ENCODE measurements around the gene USP10.
A peak's percentile ranks its signal among the peaks of the same experiment; 100 is the strongest.
"Not testable (repeated sequence)": the region's sequence is repeated elsewhere in the genome, so short reads cannot be mapped to it uniquely, and the experiment has no call there.

USP10 gene

GRCh38 chr16:84730406-84731106, 30.8 kb downstream of the USP10 start:
- peak; percentile 91 for ATAC-seq
- no peak for TF ChIP-seq ZFP30 (CRISPR knock-in tag; IDR thresholded peaks at IDR 0.05)
- TF ChIP-seq ISL1 (CRISPR knock-in tag; IDR thresholded peaks at IDR 0.05): peak; percentile 51
- TF ChIP-seq ESRRG (CRISPR knock-in tag; IDR thresholded peaks at IDR 0.05): no peak
- no peak for TF ChIP-seq CSDC2 (CRISPR knock-in tag; IDR thresholded peaks at IDR 0.05)
- TF ChIP-seq OSR1 (CRISPR knock-in tag; IDR thresholded peaks at IDR 0.05): no peak
- no peak for TF ChIP-seq BACH2 (CRISPR knock-in tag; IDR thresholded peaks at IDR 0.05; ENCODE audit: borderline replicate concordance)
- TF ChIP-seq TSHZ2 (CRISPR knock-in tag; IDR thresholded peaks at IDR 0.05): no peak
- TF ChIP-seq RARB (CRISPR knock-in tag; IDR thresholded peaks at IDR 0.05): no peak
- TF ChIP-seq TOX (CRISPR knock-in tag; IDR thresholded peaks at IDR 0.05; ENCODE audit: borderline replicate concordance): no peak
- TF ChIP-seq ZNF70 (CRISPR knock-in tag; IDR thresholded peaks at IDR 0.05): no peak
- TF ChIP-seq ZFP3 (CRISPR knock-in tag; IDR thresholded peaks at IDR 0.05): no peak
- TF ChIP-seq ZNF8 (CRISPR knock-in tag; IDR thresholded peaks at IDR 0.05): no peak
- TF ChIP-seq ARNTL (CRISPR knock-in tag; IDR thresholded peaks at IDR 0.05; ENCODE audit: borderline replicate concordance, low read depth): no peak
- TF ChIP-seq CREB5 (CRISPR knock-in tag; IDR thresholded peaks at IDR 0.05; ENCODE audit: low read depth): peak; percentile 41; the same call in 1 of the 2 replicates

- ATAC-seq: not testable (repeated sequence)
Observed at GRCh38 chr16:84732332-84732673, 32.5 kb downstream of the USP10 start.

GRCh38 chr16:84732674-84733352, 33.0 kb downstream of the USP10 start:
- no peak for ATAC-seq
- TF ChIP-seq SNAI2 (CRISPR knock-in tag; IDR thresholded peaks at IDR 0.05): 0 out of 2 replicates have a peak, but pooled peaks have one; percentile 6
- no peak for TF ChIP-seq PPARA (CRISPR knock-in tag; IDR thresholded peaks at IDR 0.05; ENCODE audit: borderline replicate concordance)

GRCh38 chr16:84735849-84736586, 36.2 kb downstream of the USP10 start:
- no peak for ATAC-seq
- no peak for TF ChIP-seq ARNTL (CRISPR knock-in tag; IDR thresholded peaks at IDR 0.05; ENCODE audit: borderline replicate concordance, low read depth)
- no peak for TF ChIP-seq OSR1 (CRISPR knock-in tag; IDR thresholded peaks at IDR 0.05)
- TF ChIP-seq CSRNP3 (CRISPR knock-in tag; IDR thresholded peaks at IDR 0.05): no peak
- TF ChIP-seq ISL1 (CRISPR knock-in tag; IDR thresholded peaks at IDR 0.05): no peak
- no peak for TF ChIP-seq BACH2 (CRISPR knock-in tag; IDR thresholded peaks at IDR 0.05; ENCODE audit: borderline replicate concordance)
- no peak for TF ChIP-seq PATZ1 (CRISPR knock-in tag; IDR thresholded peaks at IDR 0.05; ENCODE audit: borderline replicate concordance)
- no peak for TF ChIP-seq ZNF565 (CRISPR knock-in tag; conservative IDR thresholded peaks at IDR 0.05; ENCODE audit: low read depth)
- TF ChIP-seq TCF4 (CRISPR knock-in tag; IDR thresholded peaks at IDR 0.05; ENCODE audit: borderline replicate concordance): no peak
- TF ChIP-seq RARB (CRISPR knock-in tag; IDR thresholded peaks at IDR 0.05): no peak
- no peak for TF ChIP-seq TSHZ2 (CRISPR knock-in tag; IDR thresholded peaks at IDR 0.05)
- TF ChIP-seq POU6F1 (CRISPR knock-in tag; IDR thresholded peaks at IDR 0.05; ENCODE audit: borderline replicate concordance, low read depth): no peak
- TF ChIP-seq ZC3H10 (CRISPR knock-in tag; IDR thresholded peaks at IDR 0.05): no peak
- TF ChIP-seq GLIS3 (CRISPR knock-in tag; IDR thresholded peaks at IDR 0.05): no peak
- TF ChIP-seq ZNF70 (CRISPR knock-in tag; IDR thresholded peaks at IDR 0.05): no peak

All from SK-N-SH treated with all-trans-retinoic acid at 6 μM for 48 hours (cell line).